Measurements from ENCODE around the gene CALD1. TPM values are rescaled to one million over a fixed set of nuclear protein-coding genes. Genes with fewer than 3 reads are reported as not detected.
A peak's percentile ranks its signal among the peaks of the same experiment; 100 is the strongest.

CALD1 gene
- total and polyA plus RNA-seq, 8 donors: 137 to 248 (median 224) TPM

GRCh38 chr7:134750083-134751062 is 29.1 kb upstream of the CALD1 start:
- Histone ChIP-seq H3K4me1 (no peaks in the 10 kb centered on the region), H3K9me3 (no peaks in the 10 kb centered on the region), H3K36me3 (no peaks in the 10 kb centered on the region), H3K4me3 (no peak overlapping the region), H3K27me3 (no peaks in the 10 kb centered on the region), H3K27ac (no peak overlapping the region)
- DNase-seq (peak in 2 of 4 donors; percentile 30 to 44), ATAC-seq (peak; percentile 85)
- intact Hi-C loops (cut with DNase I): no loop called here
- TF ChIP-seq CTCF (IDR thresholded peaks at IDR 0.05): peak; percentile 66 to 73

GRCh38 chr7:134752006-134752760 is 27.3 kb upstream of the CALD1 start:
- DNase-seq (no peak), ATAC-seq (no peak)
- Histone ChIP-seq H3K9me3 (no peaks in the 10 kb centered on the region), H3K27me3 (no peaks in the 10 kb centered on the region), H3K27ac (no peak overlapping the region), H3K4me1 (no peaks in the 10 kb centered on the region), H3K36me3 (no peaks in the 10 kb centered on the region), H3K4me3 (no peak overlapping the region)
- intact Hi-C loops (cut with DNase I): no loop called here
- TF ChIP-seq CTCF (IDR thresholded peaks at IDR 0.05): no peak

- peak; percentile 47 for ATAC-seq
These were observed 23.9 kb upstream of the CALD1 start for GRCh38 chr7:134755422-134756022.

GRCh38 chr7:134757938-134758337 is 21.5 kb upstream of the CALD1 start:
- no peak overlapping the region for H3K4me3 ChIP-seq
- no peaks in the 10 kb centered on the region for H3K4me1 ChIP-seq
- no peaks in the 10 kb centered on the region for H3K27me3 ChIP-seq
- H3K27ac ChIP-seq: no peak overlapping the region
- intact Hi-C loops (cut with DNase I): loop anchor here in 1 of 2 donors (5.0 kb wide), 1 partner anchor 66 kb away; no protein-coding TSS in a partner anchor
- DNase-seq (no peak), ATAC-seq (no peak)
- H3K9me3 ChIP-seq: no peaks in the 10 kb centered on the region
- no peak for TF ChIP-seq CTCF (IDR thresholded peaks at IDR 0.05)
- H3K36me3 ChIP-seq: no peaks in the 10 kb centered on the region

More at GRCh38 chr7:134755422-134756022, 23.9 kb upstream of the CALD1 start:
- no peak overlapping the region for H3K4me3 ChIP-seq
- H3K36me3 ChIP-seq: no peaks in the 10 kb centered on the region
- peak in 1 of 2 donors; percentile 56 for TF ChIP-seq CTCF (IDR thresholded peaks at IDR 0.05)
- no peaks in the 10 kb centered on the region for H3K9me3 ChIP-seq
- no peaks in the 10 kb centered on the region for H3K4me1 ChIP-seq
- H3K27me3 ChIP-seq: no peaks in the 10 kb centered on the region
- intact Hi-C loops (cut with DNase I): loop anchor here in 1 of 2 donors (5.0 kb wide), 1 partner anchor 63 kb away; no protein-coding TSS in a partner anchor
- no peak for DNase-seq
- no peak overlapping the region for H3K27ac ChIP-seq

Measured in left lung (tissue), 10 donors.